Measurements from ENCODE around the gene CCR4.

DNA sequence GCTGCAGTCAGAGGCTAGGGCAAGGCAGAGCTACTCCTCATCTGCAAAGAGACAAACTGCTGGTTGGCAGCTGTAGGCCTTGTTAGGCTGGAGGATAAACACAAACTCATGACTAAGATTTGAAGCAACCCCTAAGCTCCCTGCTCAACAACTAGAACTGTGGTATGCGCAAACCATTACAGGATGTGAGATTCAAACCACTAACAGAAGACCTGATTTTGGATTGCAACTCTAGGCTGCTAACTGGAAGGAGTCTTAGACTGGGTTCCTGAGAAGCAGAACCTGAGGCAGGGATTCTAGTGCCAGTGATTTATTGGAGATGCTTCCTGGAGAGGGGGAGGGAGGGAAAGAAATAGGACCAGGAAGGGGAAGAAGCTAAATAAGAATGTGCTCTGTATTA is 22.5 kb downstream of the CCR4 start:
- no peak for TF ChIP-seq SUZ12 (IDR thresholded peaks at IDR 0.05)
- no peak for TF ChIP-seq FOXM1 (IDR thresholded peaks at IDR 0.05; ENCODE audit: borderline replicate concordance)
- TF ChIP-seq BHLHE40 (IDR thresholded peaks at IDR 0.05; ENCODE audit: borderline replicate concordance): no peak
- no peak for TF ChIP-seq SP1 (IDR thresholded peaks at IDR 0.05)
